Stomach (tissue), 4 donors: ENCODE data around the gene ASMTL.

Experiments used
- CTCF ChIP-seq, 7 experiments: fragments of 450-650 bp in 4 of 7; fragments of 200-600 bp in 3 of 7; sonication (generic) in 3 of 7; IDR thresholded peaks; one replicate each; pipeline ENCODE4 v1.5.1; 2016 to 2019; ENCODE audit warnings: antibody characterized with exemption in 7 of 7, control low read depth in 2 of 7, mild to moderate bottlenecking in 1 of 7
- EP300 ChIP-seq: sonication (generic); formaldehyde crosslinking; IDR thresholded peaks from one replicate; pipeline ENCODE4 v1.6.1; 2017; ENCODE audit warnings: antibody characterized with exemption
- POLR2A ChIP-seq, 4 donors: fragments of 450-650 bp; IDR thresholded peaks; one replicate each; pipeline ENCODE4 v1.6.1; 2016; ENCODE audit warnings: antibody characterized with exemption in 4 of 4, control low read depth in 2 of 4, mild to moderate bottlenecking in 1 of 4, moderate library complexity in 1 of 4
- POLR2AphosphoS5 ChIP-seq, 3 donors: sonication (generic); formaldehyde crosslinking; IDR thresholded peaks; one replicate each; pipeline ENCODE4 v1.6.1; 2016; ENCODE audit warnings: antibody characterized with exemption in 3 of 3

- TF ChIP-seq POLR2AphosphoS5 (IDR thresholded peaks at IDR 0.05): no peak
- TF ChIP-seq CTCF (IDR thresholded peaks at IDR 0.05): no peak
- TF ChIP-seq POLR2A (IDR thresholded peaks at IDR 0.05): no peak
- no peak for TF ChIP-seq EP300
Measured at GRCh38 chrX:1451251-1451660, 1.5 kb downstream of the ASMTL start.
